Common myeloid progenitor, CD34-positive (primary cell): ENCODE measurements around the gene AKAP8L.
A peak's percentile ranks its signal among the peaks of the same experiment; 100 is the strongest.
"Not testable (repeated sequence)": the region's sequence is repeated elsewhere in the genome, so short reads cannot be mapped to it uniquely, and the experiment has no call there.

ENCODE experiments used
- CTCF ChIA-PET: fragments of 350-600 bp; sonication (Branson Sonifier 250); formaldehyde crosslinking; loops from one replicate; lab custom pipeline; 2021; ENCODE audit warnings: antibody characterized with exemption; lab: Charles Lee
- POLR2A ChIA-PET: fragments of 350-600 bp; sonication (Branson Sonifier 250); formaldehyde crosslinking; loops from one replicate; lab custom pipeline; 2021; ENCODE audit warnings: antibody characterized with exemption; lab: Charles Lee
- DNase-seq, 3 donors: peaks; one replicate each; pipeline versions ENCODE4 v3.0.0 to v3.0.0-alpha.2; 2013
- H3K27ac ChIP-seq, 2 experiments: 1 replicate in 1 of 2; 2 replicates in 1 of 2; pipeline ENCODE4 v1.7.0; 2013; ENCODE audit warnings: inconsistent platforms in 2 of 2, low read length in 2 of 2, mild to moderate bottlenecking in 2 of 2, low read depth in 1 of 2, moderate library complexity in 1 of 2; ENCODE audit not compliant: severe bottlenecking in 2 of 2, insufficient read depth in 1 of 2, poor library complexity in 1 of 2
- H3K27me3 ChIP-seq, 5 experiments: replicated peaks in 2 of 5; 1 replicate in 3 of 5; 2 replicates in 2 of 5; pipeline versions ENCODE4 v1.6.1 to v1.7.0; 2013; ENCODE audit warnings: low read length in 4 of 5, mild to moderate bottlenecking in 2 of 5, moderate library complexity in 2 of 5, inconsistent platforms in 1 of 5; ENCODE audit not compliant: insufficient read depth in 5 of 5, control insufficient read depth in 4 of 5
- H3K36me3 ChIP-seq, 4 experiments: 1 replicate in 2 of 4; 2 replicates in 2 of 4; pipeline versions ENCODE4 v1.6.1 to v1.7.0; 2013; ENCODE audit warnings: low read length in 3 of 4, control low read depth in 1 of 4, mild to moderate bottlenecking in 1 of 4; ENCODE audit not compliant: control insufficient read depth in 4 of 4, insufficient read depth in 4 of 4
- H3K4me1 ChIP-seq, 4 experiments: 1 replicate in 3 of 4; 2 replicates in 1 of 4; pipeline versions ENCODE4 v1.6.1 to v1.7.1; 2013; ENCODE audit warnings: low read length in 3 of 4, mild to moderate bottlenecking in 3 of 4, control low read depth in 1 of 4, inconsistent platforms in 1 of 4, moderate library complexity in 1 of 4; ENCODE audit not compliant: control insufficient read depth in 4 of 4, insufficient read depth in 4 of 4; ENCODE audit errors: control extremely low read depth in 1 of 4
- H3K4me3 ChIP-seq, 7 experiments: 1 replicate in 4 of 7; 2 replicates in 3 of 7; pipeline versions ENCODE4 v1.5.1 to v1.7.0; 2013; ENCODE audit warnings: mild to moderate bottlenecking in 7 of 7, low read length in 6 of 7, moderate library complexity in 6 of 7, inconsistent platforms in 2 of 7, low read depth in 2 of 7, control low read depth in 1 of 7; ENCODE audit not compliant: insufficient read depth in 4 of 7, control insufficient read depth in 1 of 7; ENCODE audit errors: extremely low read depth in 1 of 7
- H3K9me3 ChIP-seq, 5 experiments: 1 replicate in 4 of 5; 2 replicates in 1 of 5; pipeline versions ENCODE4 v1.6.1 to v1.7.1; 2013; ENCODE audit warnings: low read length in 4 of 5, mild to moderate bottlenecking in 2 of 5, inconsistent platforms in 1 of 5, low read depth in 1 of 5, moderate library complexity in 1 of 5; ENCODE audit not compliant: control insufficient read depth in 4 of 5, insufficient read depth in 2 of 5; ENCODE audit errors: control extremely low read depth in 1 of 5
- WGBS: methylation state at CpG from one replicate; pipeline ENCODE4 v1.1.5; 2013; ENCODE audit not compliant: insufficient coverage; 5-methylcytosine and 5-hydroxymethylcytosine counted together

Gene AKAP8L

GRCh38 chr19:15363048-15363447 is 55.7 kb downstream of the AKAP8L start:
- H3K27me3 ChIP-seq, DNase-seq, H3K9me3 ChIP-seq, H3K27ac ChIP-seq, H3K4me1 ChIP-seq, POLR2A ChIA-PET, H3K4me3 ChIP-seq, CTCF ChIA-PET: not testable (repeated sequence)
- peaks cover 24 to 68% (median 49%) of the 10 kb centered on the region in 4 experiments for H3K36me3 ChIP-seq
- 98% methylated on average over 5 of the region's 30 CpGs for WGBS

GRCh38 chr19:15360015-15360414 is 58.8 kb downstream of the AKAP8L start:
- peaks cover 12 to 65% (median 48%) of the 10 kb centered on the region in 4 experiments for H3K36me3 ChIP-seq
- H3K9me3 ChIP-seq, H3K27me3 ChIP-seq, H3K4me1 ChIP-seq, DNase-seq, CTCF ChIA-PET, H3K4me3 ChIP-seq: not testable (repeated sequence)
- peak overlapping the region in 1 of 2 experiments; percentile 14 for H3K27ac ChIP-seq
- 95% methylated on average over 3 of the region's 4 CpGs for WGBS
- POLR2A ChIA-PET = interaction anchor here (1.2 kb wide), 1 partner anchor 10 kb away, joined by 4 read pairs; no protein-coding TSS in a partner anchor

DNA sequence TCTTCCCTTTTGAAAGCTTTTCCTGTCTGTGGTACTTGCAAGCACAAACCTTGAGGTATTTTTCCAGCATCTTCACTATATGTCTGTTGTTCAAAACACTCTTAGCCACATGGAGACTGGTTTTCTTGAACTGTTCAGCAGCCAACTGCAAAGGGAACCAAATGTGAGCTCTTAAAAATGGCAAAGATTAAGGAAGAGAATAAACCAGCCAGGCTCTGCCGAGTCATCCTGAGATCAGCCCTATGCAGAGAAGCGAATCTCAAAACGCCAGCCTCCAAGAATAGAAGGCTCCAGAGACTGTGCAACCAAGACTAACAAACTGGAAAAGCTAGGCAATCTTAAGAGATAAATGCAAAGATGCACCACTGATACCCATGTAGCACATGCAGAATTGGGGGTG is 59.9 kb downstream of the AKAP8L start:
- Histone ChIP-seq H3K4me3 (no peak overlapping the region), H3K4me1 (peaks cover 0 to 8% (median 0%) of the 10 kb centered on the region in 4 experiments), H3K9me3 (no peaks in the 10 kb centered on the region), H3K36me3 (peaks cover 15 to 69% (median 55%) of the 10 kb centered on the region in 4 experiments), H3K27ac (no peak overlapping the region), H3K27me3 (no peaks in the 10 kb centered on the region)
- CTCF ChIA-PET = interaction anchor here (1.5 kb wide), 1 partner anchor 9 kb away, joined by 5 read pairs; no protein-coding TSS in a partner anchor
- WGBS = 41% methylated on average over 3 of the region's 3 CpGs
- POLR2A ChIA-PET = interaction anchor here (0.6 to 1.2 kb wide), 4 partner anchors 9 to 62 kb away, joined by 3 to 6 read pairs (median 5); no protein-coding TSS in a partner anchor
- no peak for DNase-seq

DNA sequence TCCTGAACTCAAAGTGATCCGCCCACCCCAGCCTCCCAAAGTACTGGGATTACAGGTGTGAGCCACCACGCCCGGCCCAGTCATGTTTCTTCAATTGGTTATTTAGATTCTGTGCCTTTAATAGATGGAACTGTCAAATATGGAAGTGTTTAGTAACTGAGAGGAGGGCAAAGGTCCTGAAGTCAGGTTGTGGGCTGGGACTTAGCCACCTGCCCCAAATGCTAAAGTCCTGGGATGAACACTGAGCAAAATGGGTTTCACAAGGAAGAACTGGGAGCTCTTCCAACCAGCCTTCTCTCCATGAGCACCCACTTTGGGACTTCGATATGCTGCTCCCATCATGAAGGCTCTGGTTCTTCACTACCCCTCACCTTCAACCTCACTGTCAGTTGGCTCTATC is 60.9 kb downstream of the AKAP8L start:
- CTCF ChIA-PET = interaction anchor here (1.5 kb wide), 1 partner anchor 8 kb away, joined by 5 read pairs; no protein-coding TSS in a partner anchor
- Histone ChIP-seq H3K9me3 (no peaks in the 10 kb centered on the region), H3K27me3 (no peaks in the 10 kb centered on the region), H3K27ac (no peak overlapping the region), H3K4me1 (peaks cover 0 to 8% (median 0%) of the 10 kb centered on the region in 4 experiments), H3K4me3 (no peak overlapping the region), H3K36me3 (peaks cover 15 to 75% (median 62%) of the 10 kb centered on the region in 4 experiments)
- WGBS = 92% methylated on average over 4 of the region's 4 CpGs
- no peak for DNase-seq
- POLR2A ChIA-PET = interaction anchor here (0.6 kb wide), 1 partner anchor 23 kb away, joined by 3 read pairs; no protein-coding TSS in a partner anchor

GRCh38 chr19:15354566-15355296 is 64.1 kb downstream of the AKAP8L start:
- Histone ChIP-seq H3K27me3 (no peaks in the 10 kb centered on the region), H3K36me3 (peaks cover 11 to 55% (median 47%) of the 10 kb centered on the region in 4 experiments), H3K27ac (no peak overlapping the region), H3K9me3 (no peaks in the 10 kb centered on the region), H3K4me1 (peaks cover 0 to 8% (median 0%) of the 10 kb centered on the region in 4 experiments), H3K4me3 (no peak overlapping the region)
- DNase-seq = no peak
- 94% methylated on average over 25 of the region's 27 CpGs for WGBS
- POLR2A ChIA-PET = interaction anchor here (0.6 kb wide), 1 partner anchor 1309 kb away, joined by 5 read pairs; no protein-coding TSS in a partner anchor
- CTCF ChIA-PET = interaction anchor here (0.6 to 1.4 kb wide), 3 partner anchors 14 to 126 kb away, joined by 3 to 4 read pairs (median 3); no protein-coding TSS in a partner anchor

DNA sequence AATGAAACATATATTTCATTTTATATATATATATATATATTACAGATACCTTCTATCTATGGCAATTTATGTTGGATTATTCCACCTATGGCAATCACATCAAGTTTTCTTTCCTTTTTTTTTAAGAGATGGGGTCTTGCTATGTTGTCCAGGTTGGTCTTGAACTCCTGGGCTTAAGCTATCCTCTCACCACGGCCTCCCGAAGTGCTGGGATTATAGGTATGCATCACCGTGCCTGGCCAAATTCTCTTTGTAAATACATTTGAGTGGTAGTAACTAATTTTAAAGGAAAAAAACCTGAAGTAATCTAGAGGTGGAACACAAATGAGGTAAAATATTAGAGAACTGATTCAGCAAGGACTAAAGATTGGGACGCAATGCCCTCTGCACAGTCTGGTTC is 64.9 kb downstream of the AKAP8L start:
- H3K27ac ChIP-seq = no peak overlapping the region
- DNase-seq = no peak
- POLR2A ChIA-PET = no interaction called here
- 80% methylated on average over 3 of the region's 4 CpGs for WGBS
- H3K36me3 ChIP-seq = peaks cover 11 to 50% (median 42%) of the 10 kb centered on the region in 4 experiments
- no peaks in the 10 kb centered on the region for H3K9me3 ChIP-seq
- no peak overlapping the region for H3K4me3 ChIP-seq
- CTCF ChIA-PET = no interaction called here
- H3K4me1 ChIP-seq = peaks cover 0 to 2% (median 0%) of the 10 kb centered on the region in 4 experiments
- no peaks in the 10 kb centered on the region for H3K27me3 ChIP-seq

DNA sequence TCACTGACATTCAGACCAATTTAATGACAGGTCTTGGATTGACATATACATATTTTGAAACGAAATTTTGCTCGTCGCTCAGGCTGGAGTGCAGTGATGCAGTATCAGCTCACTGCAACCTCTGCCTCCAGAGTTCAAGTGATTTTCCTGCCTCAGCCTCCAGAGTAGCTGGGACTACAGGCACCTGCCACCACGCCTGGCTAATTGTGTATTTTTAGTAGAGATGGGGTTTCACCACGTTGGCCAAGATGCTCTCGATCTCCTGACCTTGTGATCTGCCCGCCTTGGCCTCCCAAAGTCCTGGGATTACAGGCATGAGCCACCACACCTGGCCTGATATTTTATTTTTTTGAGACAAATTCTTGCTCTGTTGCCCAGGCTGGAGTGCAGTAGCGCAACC is 66.3 kb downstream of the AKAP8L start:
- WGBS = 89% methylated on average over 8 of the region's 8 CpGs
- H3K27me3 ChIP-seq, DNase-seq, H3K9me3 ChIP-seq, CTCF ChIA-PET, H3K4me1 ChIP-seq, POLR2A ChIA-PET, H3K27ac ChIP-seq, H3K4me3 ChIP-seq: not testable (repeated sequence)
- H3K36me3 ChIP-seq = peaks cover 6 to 39% (median 28%) of the 10 kb centered on the region in 4 experiments
